ENCODE results near the gene FZD7.

- TF ChIP-seq POLR2AphosphoS2 (IDR thresholded peaks at IDR 0.05; ENCODE audit: low read depth, low read length) (no peak), HDAC2 (IDR thresholded peaks at IDR 0.05) (no peak), EZH2 (IDR thresholded peaks at IDR 0.05; ENCODE audit: borderline replicate concordance, control insufficient read depth, low read depth, low read length) (no peak), POLR2A (IDR thresholded peaks at IDR 0.05; ENCODE audit: low read depth, low read length) (no peak), SMAD1 (IDR thresholded peaks at IDR 0.05; ENCODE audit: low read depth, partially characterized antibody) (no peak), CTCF (IDR thresholded peaks at IDR 0.05 in 2 of 3, conservative IDR thresholded peaks at IDR 0.05 in 1 of 3; ENCODE audit: control insufficient read depth in 2 of 3, extremely low read depth in 1 of 3, insufficient read depth in 1 of 3, low read depth in 3 of 3, low read length in 3 of 3) (no peak), GABPA (IDR thresholded peaks at IDR 0.05; ENCODE audit: low read depth) (no peak)
Observed at GRCh38 chr2:202005272-202005887, 28.3 kb upstream of the FZD7 start.

Measured in GM12878 (cell line).